IMR-90 (cell line): ENCODE data around the gene SAMD4B.

Experiments used
- BHLHE40 ChIP-seq: fragments of 150-350 bp; IDR thresholded peaks from 2 replicates; pipeline ENCODE4 v1.6.1; 2016; ENCODE audit warnings: mild to moderate bottlenecking, low read depth, low read length
- CTCF ChIP-seq: conservative IDR thresholded peaks from 2 replicates; pipeline ENCODE4 v1.5.1; 2012; ENCODE audit warnings: mild to moderate bottlenecking, low read depth, low read length, improper control_type of control experiment
- MAFK ChIP-seq: IDR thresholded peaks from 2 replicates; pipeline ENCODE4 v1.6.1; 2012; ENCODE audit warnings: low read depth, low read length, improper control_type of control experiment
- POLR2A ChIP-seq: IDR thresholded peaks from 2 replicates; pipeline ENCODE4 v1.6.1; 2012; ENCODE audit warnings: mild to moderate bottlenecking, low read depth, low read length
- RAD21 ChIP-seq: IDR thresholded peaks from 2 replicates; pipeline ENCODE4 v1.6.1; 2012; ENCODE audit warnings: low read length, improper control_type of control experiment
- USF2 ChIP-seq: fragments of 150-350 bp; IDR thresholded peaks from 2 replicates; pipeline ENCODE4 v1.6.1; 2017; ENCODE audit warnings: mild to moderate bottlenecking, antibody characterized with exemption, low read length, low read depth

GRCh38 chr19:39410017-39410830, 68.0 kb downstream of the SAMD4B start:
- TF ChIP-seq CTCF: no peak
- peak; percentile 71 for TF ChIP-seq POLR2A
- no peak for TF ChIP-seq RAD21
- TF ChIP-seq BHLHE40: 0 out of 2 replicates have a peak, but pooled peaks have one; percentile 0
- TF ChIP-seq USF2: peak; percentile 0; the same call in 1 of the 2 replicates
- no peak for TF ChIP-seq MAFK
